SK-N-SH treated with all-trans-retinoic acid at 6 μM for 48 hours (cell line): ENCODE results near the gene ATRN.

Source experiments
- ATAC-seq: fragments of 200-7000 bp; cut with Tn5 transposase; 3 replicates; pipeline ENCODE4 v1.9.1; 2020; ENCODE audit warnings: mild to moderate bottlenecking, moderate library complexity
- ARNTL ChIP-seq: fragments of 450-650 bp; formaldehyde crosslinking; IDR thresholded peaks from 2 replicates; pipeline ENCODE4 v1.5.0; 2020; ENCODE audit warnings: low read depth, mild to moderate bottlenecking, moderate library complexity, borderline replicate concordance
- BACH2 ChIP-seq: fragments of 250-450 bp; sonication (Bioruptor Pico); IDR thresholded peaks from 2 replicates; pipeline ENCODE4 v1.9.0; 2021; ENCODE audit warnings: mild to moderate bottlenecking, borderline replicate concordance
- CSDC2 ChIP-seq: fragments of 250-450 bp; sonication (Bioruptor Pico); IDR thresholded peaks from 2 replicates; pipeline ENCODE4 v1.5.0; 2020; ENCODE audit warnings: mild to moderate bottlenecking, moderate library complexity
- ESRRG ChIP-seq: fragments of 250-450 bp; sonication (Bioruptor Pico); IDR thresholded peaks from 2 replicates; pipeline ENCODE4 v1.6.1; 2021; ENCODE audit warnings: mild to moderate bottlenecking
- GLIS3 ChIP-seq: fragments of 250-450 bp; sonication (Bioruptor Pico); IDR thresholded peaks from 2 replicates; pipeline ENCODE4 v1.5.0; 2020; ENCODE audit warnings: mild to moderate bottlenecking, moderate library complexity
- ISL1 ChIP-seq: fragments of 250-450 bp; sonication (Bioruptor Pico); IDR thresholded peaks from 2 replicates; pipeline ENCODE4 v2.1.2; 2022; ENCODE audit warnings: mild to moderate bottlenecking, moderate library complexity
- PPARA ChIP-seq: fragments of 250-450 bp; sonication (Bioruptor Pico); IDR thresholded peaks from 2 replicates; pipeline ENCODE4 v1.5.0; 2020; ENCODE audit warnings: mild to moderate bottlenecking, borderline replicate concordance
- RARB ChIP-seq: fragments of 250-450 bp; sonication (Bioruptor Pico); IDR thresholded peaks from 2 replicates; pipeline ENCODE4 v1.8.0; 2021; ENCODE audit warnings: mild to moderate bottlenecking, moderate library complexity
- SNAI2 ChIP-seq: fragments of 250-450 bp; sonication (Bioruptor Pico); IDR thresholded peaks from 2 replicates; pipeline ENCODE4 v1.5.0; 2020; ENCODE audit warnings: mild to moderate bottlenecking, moderate library complexity
- TCF4 ChIP-seq: fragments of 250-450 bp; sonication (Bioruptor Pico); IDR thresholded peaks from 2 replicates; pipeline ENCODE4 v1.8.0; 2021; ENCODE audit warnings: mild to moderate bottlenecking, moderate library complexity, borderline replicate concordance
- TOX ChIP-seq: fragments of 250-450 bp; sonication (Bioruptor Pico); IDR thresholded peaks from 2 replicates; pipeline ENCODE4 v1.8.0; 2021; ENCODE audit warnings: mild to moderate bottlenecking, moderate library complexity, borderline replicate concordance
- ZC3H10 ChIP-seq: fragments of 250-450 bp; sonication (Bioruptor Pico); IDR thresholded peaks from 2 replicates; pipeline ENCODE4 v1.5.1; 2021; ENCODE audit warnings: mild to moderate bottlenecking, moderate library complexity
- ZFP3 ChIP-seq: fragments of 250-450 bp; sonication (Bioruptor Pico); IDR thresholded peaks from 2 replicates; pipeline ENCODE4 v1.5.0; 2020; ENCODE audit warnings: mild to moderate bottlenecking, moderate library complexity
- ZFP30 ChIP-seq: fragments of 450-650 bp; formaldehyde crosslinking; IDR thresholded peaks from 2 replicates; pipeline ENCODE4 v1.5.0; 2022; ENCODE audit warnings: mild to moderate bottlenecking, moderate library complexity
- ZNF565 ChIP-seq: fragments of 450-650 bp; formaldehyde crosslinking; conservative IDR thresholded peaks from 2 replicates; pipeline ENCODE4 v1.5.0; 2020; ENCODE audit warnings: low read depth, mild to moderate bottlenecking, moderate library complexity
- ZNF70 ChIP-seq: fragments of 450-650 bp; formaldehyde crosslinking; IDR thresholded peaks from 2 replicates; pipeline ENCODE4 v1.5.0; 2020; ENCODE audit warnings: mild to moderate bottlenecking, moderate library complexity
- ZNF8 ChIP-seq: fragments of 450-650 bp; formaldehyde crosslinking; IDR thresholded peaks from 2 replicates; pipeline ENCODE4 v1.5.0; 2020; ENCODE audit warnings: mild to moderate bottlenecking, moderate library complexity
- TF ChIP-seq, protein P1 (sequence below): fragments of 250-450 bp; sonication (Bioruptor Pico); IDR thresholded peaks from 2 replicates; pipeline ENCODE4 v1.5.1; 2021; ENCODE audit warnings: mild to moderate bottlenecking, moderate library complexity
- TF ChIP-seq, protein P2 (sequence below): fragments of 250-450 bp; sonication (Bioruptor Pico); IDR thresholded peaks from 2 replicates; pipeline ENCODE4 v1.5.0; 2020; ENCODE audit warnings: mild to moderate bottlenecking, moderate library complexity

ATRN gene

DNA sequence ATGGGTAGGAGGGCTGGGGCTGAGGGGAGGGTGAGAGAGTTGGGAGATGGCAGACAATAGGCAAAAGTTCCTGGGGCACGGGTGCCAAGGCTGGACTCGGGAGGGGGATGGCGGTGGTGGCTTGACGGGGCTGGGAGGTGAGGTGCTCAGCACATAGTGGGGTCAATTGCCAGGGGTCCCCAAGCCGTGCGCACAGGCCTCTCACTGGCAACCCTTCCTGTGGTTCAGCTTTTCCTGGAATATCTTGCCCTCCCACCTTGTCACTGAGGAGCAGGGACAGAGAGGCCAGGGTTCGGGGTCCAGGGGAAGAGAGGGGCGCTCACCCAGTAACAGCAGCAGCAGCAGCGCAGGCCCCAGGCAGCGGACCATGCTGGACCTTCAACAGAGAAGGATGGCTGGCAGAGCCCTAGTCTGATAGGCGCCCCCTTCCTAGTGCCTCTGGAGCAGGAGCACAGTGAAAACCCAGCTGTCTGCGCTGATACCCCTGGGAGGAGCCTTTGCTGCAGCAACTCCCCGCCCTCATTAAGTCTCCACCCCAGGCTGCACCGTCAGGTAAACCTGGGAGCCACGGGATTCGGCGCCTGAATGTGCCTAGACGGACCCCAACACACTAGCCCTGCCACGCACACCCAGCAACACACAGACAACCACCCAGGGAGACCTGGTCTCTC lies 192.3 kb downstream of the ATRN start, which contains the start of gene GFRA4 (continued):
- TF ChIP-seq, protein P1, sequence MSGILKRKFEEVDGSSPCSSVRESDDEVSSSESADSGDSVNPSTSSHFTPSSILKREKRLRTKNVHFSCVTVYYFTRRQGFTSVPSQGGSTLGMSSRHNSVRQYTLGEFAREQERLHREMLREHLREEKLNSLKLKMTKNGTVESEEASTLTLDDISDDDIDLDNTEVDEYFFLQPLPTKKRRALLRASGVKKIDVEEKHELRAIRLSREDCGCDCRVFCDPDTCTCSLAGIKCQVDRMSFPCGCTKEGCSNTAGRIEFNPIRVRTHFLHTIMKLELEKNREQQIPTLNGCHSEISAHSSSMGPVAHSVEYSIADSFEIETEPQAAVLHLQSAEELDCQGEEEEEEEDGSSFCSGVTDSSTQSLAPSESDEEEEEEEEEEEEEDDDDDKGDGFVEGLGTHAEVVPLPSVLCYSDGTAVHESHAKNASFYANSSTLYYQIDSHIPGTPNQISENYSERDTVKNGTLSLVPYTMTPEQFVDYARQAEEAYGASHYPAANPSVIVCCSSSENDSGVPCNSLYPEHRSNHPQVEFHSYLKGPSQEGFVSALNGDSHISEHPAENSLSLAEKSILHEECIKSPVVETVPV (CRISPR knock-in tag): no peak

DNA sequence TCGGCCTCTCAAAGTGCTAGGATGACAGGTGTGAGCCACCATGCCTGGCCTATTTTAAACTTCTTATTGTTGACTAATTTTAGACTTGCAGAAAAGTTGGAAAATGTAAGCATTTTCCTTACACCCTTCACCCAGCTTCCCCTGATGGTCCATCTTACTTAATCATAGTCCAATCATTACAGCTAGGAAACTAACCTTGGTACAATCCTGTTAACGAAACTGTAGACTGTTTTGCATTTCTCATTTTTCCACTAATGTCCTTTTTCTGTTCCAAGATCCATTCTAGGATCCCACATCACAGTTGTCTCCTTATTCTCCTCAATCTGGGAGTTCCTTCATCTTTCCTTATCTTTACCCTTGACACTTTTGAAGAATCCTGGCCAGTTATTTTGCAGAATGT lies 193.0 kb downstream of the ATRN start:
- no peak for ATAC-seq
- TF ChIP-seq ISL1 (CRISPR knock-in tag) (no peak), ZNF8 (CRISPR knock-in tag) (no peak)

DNA sequence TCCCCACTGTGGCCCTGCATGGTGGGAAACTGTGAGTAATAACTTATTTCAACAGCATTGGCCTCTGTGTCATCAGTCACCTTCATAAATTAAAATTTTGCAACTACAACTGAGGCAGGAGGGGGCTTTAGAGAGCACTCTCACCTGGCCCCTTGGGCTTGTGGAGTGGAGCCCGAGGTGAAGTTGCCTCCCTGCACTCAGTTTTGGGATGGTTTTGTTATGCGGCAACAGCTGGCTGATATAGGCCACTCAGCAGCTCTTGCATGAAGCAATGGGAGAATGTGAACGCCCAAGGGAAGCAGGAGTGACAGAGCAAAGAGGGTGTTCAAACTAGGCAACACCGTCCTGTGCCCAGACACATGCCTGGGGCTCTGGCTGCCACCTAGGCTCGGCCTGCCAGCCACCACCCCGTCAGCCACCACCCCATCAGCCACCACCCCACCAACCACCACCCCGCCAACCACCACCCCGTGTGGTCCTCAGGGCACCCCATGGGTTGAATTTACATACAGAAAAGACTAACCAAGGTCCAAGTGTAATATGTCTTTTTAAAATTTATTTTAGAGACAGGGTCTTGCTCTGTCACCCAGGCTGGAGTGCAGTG lies 196.7 kb downstream of the ATRN start:
- no peak for ATAC-seq
- TF ChIP-seq ZNF8 (CRISPR knock-in tag) (no peak), CSDC2 (CRISPR knock-in tag) (no peak), TOX (CRISPR knock-in tag) (no peak), ZC3H10 (no peak), ESRRG (CRISPR knock-in tag) (no peak), GLIS3 (CRISPR knock-in tag) (no peak), RARB (no peak), ZNF70 (CRISPR knock-in tag) (no peak), ZFP3 (CRISPR knock-in tag) (no peak), ZFP30 (CRISPR knock-in tag) (no peak), BACH2 (CRISPR knock-in tag) (no peak), ISL1 (CRISPR knock-in tag) (no peak), ARNTL (no peak), PPARA (CRISPR knock-in tag) (no peak), ZNF565 (no peak), TCF4 (CRISPR knock-in tag) (no peak)
- TF ChIP-seq, protein P1 (CRISPR knock-in tag): no peak
- TF ChIP-seq, protein P2, sequence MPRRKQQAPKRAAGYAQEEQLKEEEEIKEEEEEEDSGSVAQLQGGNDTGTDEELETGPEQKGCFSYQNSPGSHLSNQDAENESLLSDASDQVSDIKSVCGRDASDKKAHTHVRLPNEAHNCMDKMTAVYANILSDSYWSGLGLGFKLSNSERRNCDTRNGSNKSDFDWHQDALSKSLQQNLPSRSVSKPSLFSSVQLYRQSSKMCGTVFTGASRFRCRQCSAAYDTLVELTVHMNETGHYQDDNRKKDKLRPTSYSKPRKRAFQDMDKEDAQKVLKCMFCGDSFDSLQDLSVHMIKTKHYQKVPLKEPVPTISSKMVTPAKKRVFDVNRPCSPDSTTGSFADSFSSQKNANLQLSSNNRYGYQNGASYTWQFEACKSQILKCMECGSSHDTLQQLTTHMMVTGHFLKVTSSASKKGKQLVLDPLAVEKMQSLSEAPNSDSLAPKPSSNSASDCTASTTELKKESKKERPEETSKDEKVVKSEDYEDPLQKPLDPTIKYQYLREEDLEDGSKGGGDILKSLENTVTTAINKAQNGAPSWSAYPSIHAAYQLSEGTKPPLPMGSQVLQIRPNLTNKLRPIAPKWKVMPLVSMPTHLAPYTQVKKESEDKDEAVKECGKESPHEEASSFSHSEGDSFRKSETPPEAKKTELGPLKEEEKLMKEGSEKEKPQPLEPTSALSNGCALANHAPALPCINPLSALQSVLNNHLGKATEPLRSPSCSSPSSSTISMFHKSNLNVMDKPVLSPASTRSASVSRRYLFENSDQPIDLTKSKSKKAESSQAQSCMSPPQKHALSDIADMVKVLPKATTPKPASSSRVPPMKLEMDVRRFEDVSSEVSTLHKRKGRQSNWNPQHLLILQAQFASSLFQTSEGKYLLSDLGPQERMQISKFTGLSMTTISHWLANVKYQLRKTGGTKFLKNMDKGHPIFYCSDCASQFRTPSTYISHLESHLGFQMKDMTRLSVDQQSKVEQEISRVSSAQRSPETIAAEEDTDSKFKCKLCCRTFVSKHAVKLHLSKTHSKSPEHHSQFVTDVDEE: no peak

DNA sequence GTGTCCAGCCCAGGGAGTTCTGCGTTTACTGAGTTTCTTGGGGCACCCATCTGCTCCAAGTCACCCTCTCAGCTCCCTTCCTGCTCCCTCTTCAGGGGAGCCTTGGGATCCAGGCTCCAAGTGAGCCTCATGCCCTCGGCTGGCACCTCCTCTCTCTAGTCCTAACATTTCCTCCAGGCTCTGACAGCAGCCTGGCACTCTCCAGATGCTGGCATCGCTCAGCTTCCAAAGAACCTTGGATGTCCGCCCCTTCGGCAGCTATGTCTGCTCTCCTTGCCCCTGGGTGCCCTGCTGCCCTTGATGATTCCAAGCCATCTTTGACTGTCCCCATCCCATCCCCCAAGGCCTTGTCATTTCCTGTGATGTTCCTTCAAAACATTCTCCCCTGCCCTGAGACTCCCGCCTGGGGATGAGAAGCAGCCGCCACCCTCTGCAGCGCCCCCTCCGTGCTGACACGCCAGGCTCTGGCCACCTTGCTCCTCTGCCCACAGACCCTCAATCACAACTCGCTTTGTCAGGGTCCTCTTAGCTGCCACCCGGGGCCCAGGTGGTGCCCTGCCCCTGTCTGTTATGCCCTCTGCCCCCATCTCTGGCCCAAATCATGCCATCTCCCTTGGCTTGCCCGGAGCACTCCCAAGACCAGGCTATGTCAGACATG lies 199.0 kb downstream of the ATRN start:
- TF ChIP-seq ARNTL (no peak), RARB (no peak), ZNF565 (no peak), ZFP30 (CRISPR knock-in tag) (no peak), SNAI2 (CRISPR knock-in tag) (no peak), CSDC2 (CRISPR knock-in tag) (no peak), PPARA (CRISPR knock-in tag) (no peak)
- TF ChIP-seq, protein P2: no peak
- TF ChIP-seq, protein P1 (CRISPR knock-in tag): no peak
- ATAC-seq: no peak
